Nucleus accumbens (tissue), 56 donors: ENCODE results near the gene LTA4H.
A peak's percentile ranks its signal among the peaks of the same experiment; 100 is the strongest.

Experiments used
- DNase-seq, 56 donors: peaks; one replicate each; lab custom pipeline; 2025; lab: John Stamatoyannopoulos, UW

LTA4H gene

DNA sequence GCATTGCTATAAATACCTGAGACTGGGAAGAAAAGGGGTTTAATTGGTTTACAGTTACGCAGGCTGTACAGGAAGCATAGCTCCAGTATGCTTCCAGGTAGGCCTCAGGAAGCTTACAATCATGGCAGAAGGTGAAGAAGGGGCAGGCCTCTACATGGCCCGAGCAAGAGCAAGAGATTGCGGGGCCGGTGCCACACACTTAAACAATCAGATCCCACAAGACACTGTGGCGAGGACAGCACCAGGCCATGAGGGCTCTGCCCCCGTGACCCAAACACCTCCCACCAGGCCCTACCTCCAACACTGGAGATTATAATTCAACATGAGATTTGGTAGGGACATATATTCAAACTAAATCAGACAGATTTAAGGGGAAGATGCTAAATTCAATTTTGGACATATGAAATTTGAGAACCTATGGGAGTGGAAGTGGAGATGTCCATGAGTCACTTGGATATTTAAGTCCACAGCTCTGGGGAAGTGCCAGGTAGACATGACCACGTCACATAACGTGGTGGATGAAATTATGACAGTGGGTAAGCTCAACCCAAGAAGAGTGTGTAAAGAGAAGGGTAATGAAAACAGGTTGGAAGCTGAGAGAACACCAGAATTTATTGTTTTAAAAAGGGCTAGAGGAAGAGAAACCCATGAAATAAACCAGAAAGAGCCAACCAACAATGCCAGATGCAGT lies 1.5 kb upstream of the LTA4H start:
- DNase-seq = no peak

DNA sequence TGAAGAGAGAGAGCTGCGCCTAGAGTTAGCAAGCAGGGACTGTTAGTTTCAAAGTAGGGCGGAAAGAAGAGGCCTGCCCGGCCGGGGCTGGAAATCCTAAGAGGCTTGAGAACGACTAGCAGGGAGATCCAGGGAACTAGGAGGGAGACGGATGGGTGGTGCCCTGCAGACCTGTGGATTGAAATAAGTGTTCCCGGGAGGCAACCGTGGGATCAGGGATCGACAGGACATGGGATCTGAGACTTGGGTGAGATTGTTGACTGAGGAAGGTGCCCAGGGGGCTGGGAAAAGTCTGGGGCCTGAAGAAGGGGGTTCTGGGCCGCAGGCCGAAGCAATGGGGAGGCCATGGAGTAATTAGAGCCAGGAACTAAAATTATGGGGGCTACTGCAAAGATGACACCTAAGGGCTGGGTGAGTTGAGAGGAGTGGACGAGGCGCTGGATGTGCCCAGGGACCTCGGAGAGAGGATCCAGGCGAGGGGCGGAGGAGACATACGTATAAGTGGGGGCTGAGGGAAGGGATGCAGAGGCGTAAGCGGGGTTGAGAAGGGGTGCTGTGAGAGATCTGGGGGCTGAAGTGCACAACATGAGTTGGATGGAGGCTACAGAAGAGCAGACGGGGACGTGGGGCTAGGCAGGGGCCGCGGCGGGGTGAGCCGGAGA lies 635 bp downstream of the LTA4H start:
- peak in 25 of 56 donors; percentile 6 to 67 (median 35) for DNase-seq

DNA sequence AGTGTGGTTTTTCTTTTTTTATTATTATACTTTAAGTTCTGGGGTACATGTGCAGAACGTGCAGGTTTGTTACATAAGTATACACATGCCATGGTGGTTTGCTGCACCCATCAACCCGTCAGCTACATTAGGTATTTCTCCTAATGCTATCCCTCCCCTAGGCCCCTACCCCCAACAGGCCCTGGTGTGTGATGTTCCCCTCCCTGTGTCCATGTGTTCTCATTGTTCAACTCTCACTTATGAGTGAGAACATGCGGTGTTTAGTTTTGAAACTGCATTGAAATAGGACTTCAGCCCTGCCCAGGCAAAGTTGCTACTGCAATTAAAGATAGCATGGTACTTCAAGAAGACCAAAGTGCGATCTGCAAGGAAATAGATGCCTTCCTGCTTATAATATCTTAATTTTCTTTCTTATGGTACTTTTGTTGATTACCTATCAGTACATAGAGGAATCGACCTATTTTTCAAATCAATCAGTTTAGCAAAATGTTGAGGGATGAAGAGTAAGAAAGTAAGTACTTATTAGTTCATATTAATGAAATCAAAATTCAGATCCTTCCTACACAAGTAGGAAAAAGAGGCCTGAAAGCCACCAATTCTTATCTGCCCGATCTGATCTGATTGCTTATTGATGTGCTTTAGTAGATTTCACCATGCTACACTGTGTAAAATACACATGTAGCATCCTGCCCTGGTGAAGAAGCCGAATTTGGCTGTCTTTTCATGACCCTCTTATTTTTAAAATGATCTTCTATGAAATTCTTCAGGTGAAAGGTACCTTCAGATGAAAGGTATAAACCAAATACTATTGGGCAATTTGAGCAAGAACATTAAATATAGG lies 1.6 kb downstream of the LTA4H start:
- DNase-seq = no peak

DNA sequence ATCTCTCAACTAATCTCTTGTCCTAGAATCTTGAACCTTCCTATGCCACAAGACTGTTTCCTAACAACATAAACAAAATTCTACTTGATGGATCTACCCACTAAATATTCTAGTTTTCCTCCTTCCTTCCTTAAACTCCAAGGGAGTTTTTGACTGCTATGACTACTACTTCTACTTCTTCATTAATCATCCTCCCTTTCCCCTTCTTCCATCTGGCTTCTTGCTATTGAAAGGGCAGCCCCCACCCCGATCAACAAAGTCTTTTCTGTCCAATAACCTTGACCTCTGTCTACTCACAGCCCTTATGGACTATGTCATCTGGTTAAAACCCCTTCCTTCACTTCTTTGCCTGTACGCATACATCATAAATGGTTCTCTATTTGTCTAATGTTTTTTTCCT lies 5.6 kb downstream of the LTA4H start:
- DNase-seq = no peak

DNA sequence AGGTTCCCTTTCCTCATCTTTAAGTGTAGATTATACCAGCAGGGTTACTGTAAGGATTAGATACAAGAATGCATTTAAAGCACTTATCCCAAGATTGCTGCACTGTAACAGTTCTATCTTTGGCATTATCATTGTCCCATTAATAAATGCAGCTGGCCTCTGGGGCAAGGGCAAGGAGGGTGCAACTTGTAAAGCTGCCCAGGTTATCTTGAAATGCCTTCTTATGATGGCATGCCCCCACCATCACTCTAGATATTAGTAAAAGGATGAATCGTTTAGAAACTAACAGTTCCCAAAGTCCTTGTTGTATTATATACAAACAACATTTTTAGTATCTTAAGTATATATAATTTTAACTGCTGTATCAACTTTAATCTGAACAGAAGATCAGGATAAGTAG lies 6.8 kb downstream of the LTA4H start:
- no peak for DNase-seq

DNA sequence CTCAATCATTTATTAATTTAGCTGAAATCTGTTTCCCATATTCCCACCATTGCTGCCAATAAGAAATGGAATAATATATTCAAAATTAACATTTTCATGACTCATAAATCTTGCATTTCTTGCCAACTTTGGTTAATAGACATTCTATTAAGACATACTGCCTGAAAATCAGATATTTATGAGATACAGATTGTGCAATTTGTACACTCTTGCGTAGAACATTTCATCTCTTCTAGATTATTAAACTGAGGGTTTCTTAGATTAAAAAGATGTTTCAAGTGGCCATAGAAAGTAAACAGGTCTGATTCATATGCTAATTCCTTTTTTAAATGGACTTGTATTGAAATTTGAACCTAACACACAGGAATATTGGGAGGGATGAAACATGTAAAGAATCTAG lies 9.1 kb downstream of the LTA4H start:
- no peak for DNase-seq

DNA sequence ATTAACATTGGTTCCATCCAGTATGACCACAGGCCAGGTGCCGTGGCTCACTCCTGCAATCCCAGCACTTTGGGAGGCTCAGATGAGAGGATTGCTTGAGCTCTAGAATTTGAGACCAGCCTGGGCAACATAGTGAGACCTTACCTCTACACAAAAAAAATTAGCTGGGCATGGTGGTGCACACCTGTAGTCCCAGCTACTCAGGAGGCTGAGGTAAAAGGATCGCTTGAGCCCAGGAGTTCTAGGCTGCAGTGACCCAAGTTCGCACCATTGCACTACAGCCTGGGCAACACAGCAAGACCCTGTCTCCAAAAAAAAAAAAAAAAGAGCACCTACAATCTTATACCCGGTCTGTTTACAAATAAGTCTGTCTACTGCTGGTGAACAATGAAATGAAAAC lies 9.9 kb downstream of the LTA4H start:
- no peak for DNase-seq

DNA sequence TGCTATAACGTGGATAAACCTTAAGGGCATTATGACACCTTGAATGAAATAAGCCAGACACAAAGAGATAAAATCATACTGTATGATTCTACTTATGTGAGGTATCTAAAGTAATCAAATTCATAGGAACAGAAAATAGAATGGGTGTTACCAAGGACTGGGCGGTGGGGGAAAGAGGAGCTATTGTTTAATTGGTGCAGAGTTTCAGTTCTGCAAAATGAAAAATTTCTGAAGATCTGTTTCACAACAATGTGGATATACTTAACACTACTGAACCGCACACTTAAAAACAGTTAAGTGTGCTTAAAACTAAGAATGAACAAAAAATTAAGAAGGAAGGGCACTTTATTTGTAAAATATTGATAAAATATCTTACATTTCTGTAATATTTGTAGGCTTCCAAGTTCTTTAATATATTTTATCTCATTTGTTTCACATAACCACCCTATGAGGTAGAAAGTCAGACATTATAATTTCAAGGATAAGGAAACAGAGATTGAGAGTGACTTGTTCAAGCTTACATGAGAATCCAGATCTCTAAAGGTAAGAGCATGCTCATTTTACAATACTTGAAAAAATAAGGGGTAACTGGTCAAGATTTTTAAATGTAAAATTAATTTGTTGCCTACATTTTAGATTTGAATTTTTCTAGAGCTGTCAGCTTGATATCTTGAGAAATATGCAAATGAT lies 14.9 kb downstream of the LTA4H start:
- DNase-seq = no peak

DNA sequence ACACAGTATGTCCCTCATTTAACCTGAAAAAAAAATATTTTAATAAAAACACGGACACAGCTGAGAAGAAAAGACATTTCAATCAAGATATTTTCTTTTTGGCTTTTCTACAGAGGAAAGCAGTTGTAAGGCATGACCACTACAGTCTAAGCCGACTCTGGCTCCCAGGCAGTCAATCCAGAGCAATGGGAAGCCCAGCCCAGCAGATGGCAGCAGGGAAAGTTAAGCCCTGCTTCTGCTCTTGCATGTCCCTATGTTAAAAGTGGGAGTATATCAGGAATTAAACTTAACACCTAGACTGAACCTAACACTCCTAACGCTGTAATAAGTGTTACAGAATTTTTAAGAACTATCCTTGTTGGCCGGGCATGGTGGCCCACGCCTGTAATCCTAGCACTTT lies 19.7 kb downstream of the LTA4H start:
- DNase-seq = peak in 1 of 56 donors; percentile 6

DNA sequence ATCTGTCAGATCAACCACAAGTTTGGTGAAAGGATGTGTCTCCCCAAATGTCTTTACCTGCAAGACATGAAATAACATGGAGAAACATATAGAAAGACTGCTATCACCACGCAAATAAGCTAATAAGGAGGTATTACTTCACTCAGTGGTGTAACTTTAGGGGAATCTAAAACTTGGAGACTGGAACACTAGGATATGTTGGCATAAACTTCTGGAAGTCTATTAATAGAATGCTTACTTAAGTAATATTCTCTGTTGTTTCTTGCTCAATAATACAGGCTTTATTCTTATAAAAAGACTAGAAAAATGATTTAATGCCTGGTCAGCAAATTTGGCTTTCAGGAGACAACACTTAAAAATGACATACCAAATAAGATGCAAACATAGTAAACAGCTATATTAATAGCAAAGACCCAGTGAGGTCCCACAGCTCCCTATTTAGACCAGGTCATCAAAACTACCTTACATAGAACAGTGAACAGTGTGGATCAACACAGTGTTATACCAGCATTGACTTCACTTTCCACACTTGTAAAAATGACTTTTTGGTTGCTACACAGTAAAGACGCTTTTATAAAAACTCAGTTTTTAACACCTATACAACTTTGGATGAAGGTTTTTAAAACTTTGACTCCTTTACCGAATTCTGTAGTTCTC lies 20.3 kb downstream of the LTA4H start:
- no peak for DNase-seq

DNA sequence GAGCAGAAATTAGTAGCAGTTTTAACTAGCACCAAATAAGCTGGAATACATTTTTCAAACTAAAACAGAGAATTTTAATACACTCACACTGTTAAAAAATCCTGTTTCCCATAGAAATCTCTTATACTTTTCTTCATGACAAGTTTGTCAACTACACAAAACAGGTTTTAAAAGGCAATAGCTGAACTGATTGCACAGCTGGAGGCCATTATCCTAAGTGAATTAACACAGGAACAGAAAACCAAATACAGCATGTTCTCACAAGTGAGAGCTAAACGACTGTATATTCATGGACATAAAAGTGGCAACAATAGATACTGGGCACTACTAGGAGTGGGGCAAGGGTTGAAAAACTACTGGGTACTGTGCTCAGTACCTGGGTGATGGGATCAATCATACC lies 27.7 kb downstream of the LTA4H start:
- DNase-seq = no peak

DNA sequence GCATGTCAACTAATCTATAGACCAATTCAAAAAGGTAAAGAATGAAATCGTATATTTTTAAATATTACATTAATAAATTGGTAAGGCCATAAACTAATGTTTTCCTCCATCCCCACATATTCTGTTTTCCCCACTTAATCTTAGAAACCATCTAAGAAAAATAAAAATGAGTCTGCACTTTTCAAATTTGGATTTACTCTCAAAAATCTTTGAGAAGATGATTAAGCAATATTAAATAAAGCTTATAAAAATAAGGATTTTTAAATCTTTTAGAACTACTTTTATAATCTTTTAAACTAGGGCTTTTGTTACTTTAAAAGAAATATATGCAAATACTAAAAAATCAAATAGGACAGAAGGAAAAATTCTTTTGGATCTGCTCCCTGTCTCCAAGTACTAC lies 28.7 kb downstream of the LTA4H start:
- DNase-seq = no peak

DNA sequence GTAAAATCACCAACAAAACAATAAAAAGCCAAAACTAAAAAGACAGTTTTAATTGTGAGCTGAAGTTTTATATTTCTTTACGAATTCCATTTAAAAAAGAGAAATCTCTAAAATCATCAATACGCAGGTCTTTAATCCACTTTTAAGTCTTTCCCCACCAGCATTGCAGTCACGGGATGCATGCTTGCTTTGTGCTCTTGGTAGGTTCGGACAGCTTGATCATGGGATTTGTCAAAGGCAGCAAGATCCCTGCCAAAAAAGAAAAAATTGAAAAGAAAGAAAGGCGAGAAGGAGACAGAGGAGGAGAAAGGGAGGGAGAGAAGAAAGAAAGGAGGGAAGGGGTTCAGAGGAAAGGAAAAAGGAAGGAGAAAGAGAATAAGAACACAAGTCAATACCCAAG lies 34.5 kb downstream of the LTA4H start:
- DNase-seq = no peak

DNA sequence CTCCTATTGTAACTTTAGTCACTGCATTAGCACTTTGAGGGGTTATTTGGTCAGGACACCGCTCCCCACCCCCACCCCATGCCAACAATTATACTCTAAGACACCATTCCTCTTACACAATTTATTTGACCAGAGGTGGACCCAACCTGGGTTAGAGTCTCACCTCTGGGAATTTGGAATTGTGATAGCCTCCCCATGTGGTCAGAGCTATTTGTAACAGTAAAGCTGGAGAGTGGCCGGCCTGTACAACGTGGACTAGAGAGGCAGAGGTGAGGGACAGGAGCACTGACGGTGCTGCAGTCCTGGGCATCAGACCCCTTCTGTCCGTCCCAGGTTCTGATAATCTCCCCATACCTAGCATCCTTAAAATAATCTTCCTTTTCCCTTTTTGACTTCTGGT lies 35.9 kb downstream of the LTA4H start:
- DNase-seq = no peak

DNA sequence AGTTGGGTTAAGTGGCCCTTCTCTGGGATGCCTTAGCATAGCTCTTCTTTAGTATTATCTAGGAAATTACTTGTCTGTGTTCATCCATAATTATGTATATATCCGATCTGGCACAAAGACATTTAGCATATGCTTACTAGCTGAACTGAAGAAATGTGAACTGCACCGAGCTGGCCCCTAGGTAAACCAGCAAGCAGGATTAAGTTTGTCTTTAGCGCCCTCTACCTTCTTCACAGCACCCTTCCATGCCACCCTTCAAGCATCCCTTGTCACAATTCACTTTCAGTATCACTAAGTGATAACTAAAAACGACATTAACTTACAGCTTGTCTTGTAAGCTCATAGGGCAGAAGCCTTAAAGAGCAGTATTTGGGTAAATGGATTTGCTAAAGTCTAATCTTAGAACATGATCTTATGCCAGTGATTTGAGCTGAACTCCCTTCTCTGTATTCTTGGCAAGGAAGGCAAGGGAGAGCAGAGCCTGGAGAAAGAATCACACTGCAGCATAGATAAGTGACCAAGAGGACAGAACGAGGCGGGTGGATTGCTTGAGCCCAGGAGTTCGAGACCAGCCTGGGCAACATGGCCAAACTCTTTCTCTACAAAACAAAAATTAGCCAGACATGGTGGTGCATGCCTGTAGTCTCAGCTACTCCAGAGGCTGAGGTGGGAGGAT lies 36.6 kb downstream of the LTA4H start:
- DNase-seq = peak in 34 of 56 donors; percentile 1 to 59 (median 10)

DNA sequence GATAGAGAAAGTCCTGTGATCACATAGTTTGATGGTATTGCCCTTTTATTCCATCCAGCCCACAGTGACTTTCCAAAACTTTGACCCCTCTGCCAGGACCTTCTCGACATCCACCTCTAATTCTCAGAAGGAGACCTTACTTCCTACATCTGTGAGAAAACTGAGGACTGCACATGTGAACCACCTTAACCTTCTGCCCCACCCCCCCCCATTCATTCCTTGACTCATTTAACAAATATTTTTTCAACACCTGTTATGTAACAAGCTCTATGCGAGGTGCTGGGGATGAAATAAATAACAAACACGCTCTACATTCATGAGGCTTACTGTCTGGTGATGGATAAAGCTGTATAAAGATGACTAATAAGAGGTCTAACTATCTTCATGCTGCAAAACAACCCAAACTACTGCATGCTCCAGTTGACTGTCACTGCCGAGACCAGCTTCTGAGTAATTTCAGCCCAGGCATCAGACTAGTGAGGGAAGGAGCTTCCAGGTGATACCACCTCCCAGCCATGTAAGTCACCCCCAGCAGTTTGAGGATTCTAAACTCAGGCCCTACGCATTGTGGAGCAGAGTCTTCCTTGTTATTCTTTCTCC lies 37.4 kb downstream of the LTA4H start:
- DNase-seq = no peak

DNA sequence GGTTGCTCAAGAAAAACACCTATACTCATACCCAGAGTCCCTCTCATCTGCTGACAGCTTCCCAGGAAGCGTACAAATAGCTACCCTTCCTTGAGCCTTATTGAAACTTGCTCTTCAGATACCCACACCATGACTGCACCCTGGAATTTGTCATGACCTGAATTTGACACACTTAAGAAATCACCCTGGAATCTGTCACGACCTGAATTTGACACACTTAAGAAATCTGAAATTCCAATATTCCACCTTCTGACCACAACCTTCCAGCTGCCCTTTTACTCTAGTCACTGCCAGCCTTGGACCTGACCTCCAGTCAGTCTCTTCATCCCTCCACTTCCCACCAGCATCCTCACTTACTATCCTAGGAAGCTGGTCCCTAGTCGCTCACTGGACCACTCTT lies 38.1 kb downstream of the LTA4H start:
- DNase-seq = no peak

DNA sequence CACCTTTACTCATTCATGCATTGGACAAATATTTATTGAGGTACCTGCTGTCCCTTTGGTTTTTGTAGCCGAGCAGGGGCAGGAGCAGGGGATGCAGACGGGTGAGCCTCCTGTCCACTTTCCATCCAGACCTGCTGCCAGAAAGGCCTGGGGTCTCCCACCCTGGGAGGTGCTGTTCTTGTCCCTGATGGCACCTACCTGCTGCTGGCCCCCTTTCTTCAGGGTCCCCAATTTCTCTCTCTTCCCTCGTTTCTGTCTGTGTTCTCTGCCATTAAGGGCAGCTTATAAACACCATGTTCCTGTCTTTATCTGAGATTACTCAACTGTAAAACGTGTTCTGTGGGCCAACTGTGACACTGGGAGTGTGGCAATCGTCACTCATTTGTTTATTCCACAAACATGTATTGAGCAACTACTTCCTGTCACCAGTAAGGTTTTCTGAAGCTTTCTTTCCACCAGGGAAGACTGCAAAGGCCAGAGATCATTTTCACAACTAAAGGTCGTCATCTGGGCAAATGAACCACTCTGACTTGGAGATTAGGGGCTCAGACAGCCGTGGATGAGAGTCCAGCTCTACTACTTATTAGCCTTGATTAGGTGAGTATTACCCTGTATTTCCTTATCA lies 39.2 kb downstream of the LTA4H start, which contains the start of gene HAL:
TSS of gene HAL (minus strand) at position 311 of the 625 bp plus-strand sequence. CDS start 434 bp downstream, outside the sequence.
- DNase-seq = no peak
